GM19035 (cell line): ENCODE data around the gene SCML1.

Source experiments
- ATAC-seq: cut with Tn5 transposase; IDR thresholded peaks from one replicate; pipeline ENCODE4 v1.9.1; 2021; ENCODE audit not compliant: unreplicated experiment

SCML1 gene, protein sequence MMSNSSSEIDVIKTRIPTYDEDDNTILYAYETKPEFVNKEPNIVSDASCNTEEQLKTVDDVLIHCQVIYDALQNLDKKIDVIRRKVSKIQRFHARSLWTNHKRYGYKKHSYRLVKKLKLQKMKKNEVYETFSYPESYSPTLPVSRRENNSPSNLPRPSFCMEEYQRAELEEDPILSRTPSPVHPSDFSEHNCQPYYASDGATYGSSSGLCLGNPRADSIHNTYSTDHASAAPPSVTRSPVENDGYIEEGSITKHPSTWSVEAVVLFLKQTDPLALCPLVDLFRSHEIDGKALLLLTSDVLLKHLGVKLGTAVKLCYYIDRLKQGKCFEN

GRCh38 chrX:17736856-17737709 is at the start of gene SCML1:
Gene SCML1, plus strand, starts transcription at chrX:17737493. Its CDS starts 6,694 bp downstream, at chrX:17744187.
- peak; percentile 71 for ATAC-seq

DNA sequence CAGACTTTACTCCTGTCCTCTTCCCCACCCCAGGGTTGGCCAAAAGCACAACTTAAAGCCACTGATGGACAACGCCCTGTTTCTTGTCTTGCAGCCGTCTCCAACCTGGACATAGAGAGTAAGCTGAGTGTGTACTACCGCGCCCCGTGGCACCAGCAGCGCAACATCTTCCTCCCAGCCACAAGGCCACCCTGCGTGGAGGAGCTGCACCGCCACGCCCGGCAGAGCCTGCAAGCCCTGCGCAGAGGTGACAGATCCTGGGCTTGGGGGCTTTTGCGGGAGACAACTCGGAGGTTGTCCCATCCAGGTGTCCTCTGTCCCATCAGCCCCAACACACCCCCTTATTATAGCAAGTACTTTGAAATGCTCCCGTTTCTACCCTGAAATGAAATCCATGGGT is 49.6 kb upstream of the SCML1 start:
- no peak for ATAC-seq

- peak; percentile 65 for ATAC-seq
Observed at GRCh38 chrX:17689971-17690409, 47.3 kb upstream of the SCML1 start.

GRCh38 chrX:17692709-17693346 is 44.5 kb upstream of the SCML1 start:
- no peak for ATAC-seq

GRCh38 chrX:17697191-17697590 is 40.1 kb upstream of the SCML1 start:
- ATAC-seq, result no peak

DNA sequence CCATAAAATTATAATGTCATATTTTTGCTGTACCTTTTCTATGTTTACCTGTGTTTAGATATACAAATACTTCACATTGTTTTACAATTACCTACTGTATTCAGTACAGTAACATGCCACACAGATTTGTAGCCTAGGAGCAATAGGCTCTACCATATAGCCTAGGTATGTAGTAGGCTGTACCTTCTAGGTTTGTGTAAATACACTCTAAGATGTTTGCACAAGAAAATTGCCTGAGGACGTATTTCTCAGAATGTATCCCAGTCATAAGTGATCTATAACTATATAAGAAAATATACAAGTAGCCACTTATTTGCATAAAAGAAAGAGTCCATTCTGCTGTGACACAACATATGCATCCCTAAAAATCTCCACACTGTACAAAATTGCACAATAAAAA is 36.3 kb upstream of the SCML1 start:
- no peak for ATAC-seq

DNA sequence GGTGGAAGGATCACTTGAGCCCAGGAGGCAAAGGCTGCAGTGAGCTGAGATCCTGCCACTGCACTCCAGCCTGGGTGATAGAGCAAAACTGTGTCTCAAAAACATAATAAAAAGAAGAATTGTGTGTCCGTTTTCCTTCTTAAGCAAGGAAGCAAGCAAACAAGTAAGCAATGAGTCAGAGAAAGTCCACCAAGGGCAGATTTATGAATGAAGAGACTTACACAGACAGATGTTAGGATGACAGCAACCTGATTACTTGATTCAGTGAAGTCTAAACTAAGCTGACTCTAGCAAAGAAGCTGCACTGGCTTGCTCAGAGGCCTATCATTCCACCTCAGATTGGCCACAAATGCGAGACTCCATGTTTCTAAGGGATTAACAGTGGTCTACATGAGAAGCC is 34.1 kb upstream of the SCML1 start:
- no peak for ATAC-seq

GRCh38 chrX:17705211-17705610 is 32.1 kb upstream of the SCML1 start:
- no peak for ATAC-seq

- no peak for ATAC-seq
Observed at GRCh38 chrX:17706676-17707075, 30.6 kb upstream of the SCML1 start.

GRCh38 chrX:17707731-17708130 is 29.6 kb upstream of the SCML1 start:
- no peak for ATAC-seq

DNA sequence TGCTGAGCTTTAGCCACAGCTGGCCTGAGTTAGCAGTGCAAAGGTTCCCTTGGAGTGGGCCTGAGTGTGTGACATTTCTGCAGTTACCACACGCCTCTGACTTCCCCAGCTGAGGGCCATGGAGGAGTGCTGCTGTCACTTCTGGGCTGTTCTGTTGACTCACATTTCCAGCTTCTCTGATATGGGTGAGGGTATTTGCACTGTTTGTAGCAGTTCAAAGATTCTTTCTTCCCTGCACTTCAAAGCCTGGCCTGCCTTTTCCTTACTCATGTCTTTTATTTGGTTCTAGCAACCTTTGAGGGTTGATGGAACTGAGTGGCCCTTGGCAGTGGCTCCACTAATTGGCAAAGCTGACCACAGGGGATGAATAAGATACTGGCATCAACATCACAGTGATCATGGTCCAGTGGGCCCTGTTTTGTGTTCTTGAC is 26.4 kb upstream of the SCML1 start:
- no peak for ATAC-seq

DNA sequence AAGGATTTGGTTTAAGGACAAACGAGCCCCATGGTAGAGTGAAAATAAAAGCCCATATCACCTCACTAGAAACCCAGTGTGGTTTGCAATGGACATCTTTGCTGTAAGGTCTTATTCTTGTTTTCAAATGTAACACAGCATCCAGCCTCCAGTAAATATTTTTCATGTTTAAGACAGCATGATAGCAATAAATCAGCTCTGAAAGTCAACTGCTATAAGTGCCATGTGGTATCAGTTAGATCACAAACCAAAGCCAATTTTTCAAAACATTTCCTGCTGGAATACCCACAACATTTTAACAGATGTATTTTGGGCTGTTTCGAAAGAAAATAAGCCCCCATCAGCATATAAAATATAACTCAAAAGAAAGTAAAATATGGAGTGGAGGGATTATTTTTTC is 24.0 kb upstream of the SCML1 start:
- ATAC-seq, result no peak

- ATAC-seq, result no peak
Observed at GRCh38 chrX:17718649-17719165, 18.6 kb upstream of the SCML1 start.

DNA sequence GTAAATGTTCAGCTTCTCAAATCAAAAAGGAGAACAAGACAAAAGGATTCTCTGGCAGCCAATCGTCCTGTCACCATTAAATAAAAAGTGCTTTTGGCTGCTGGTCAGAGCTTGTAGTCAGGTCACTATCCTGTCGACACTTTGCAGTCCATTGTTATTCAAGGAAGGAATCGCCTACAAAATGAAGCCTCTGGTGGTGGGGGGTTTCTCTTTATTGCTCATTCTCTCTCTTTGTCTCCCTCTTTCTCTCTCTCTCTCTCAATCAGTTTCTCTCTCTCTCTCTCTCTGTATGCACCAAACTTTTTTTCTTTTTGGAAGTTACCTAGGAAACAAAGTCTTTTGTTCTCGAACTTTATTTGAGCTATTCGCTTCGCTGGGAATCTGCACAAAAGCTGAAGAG is 17.6 kb upstream of the SCML1 start:
- ATAC-seq, result no peak

- no peak for ATAC-seq
Observed at GRCh38 chrX:17721715-17722114, 15.6 kb upstream of the SCML1 start.

- no peak for ATAC-seq
Observed at GRCh38 chrX:17725181-17725580, 12.1 kb upstream of the SCML1 start.

DNA sequence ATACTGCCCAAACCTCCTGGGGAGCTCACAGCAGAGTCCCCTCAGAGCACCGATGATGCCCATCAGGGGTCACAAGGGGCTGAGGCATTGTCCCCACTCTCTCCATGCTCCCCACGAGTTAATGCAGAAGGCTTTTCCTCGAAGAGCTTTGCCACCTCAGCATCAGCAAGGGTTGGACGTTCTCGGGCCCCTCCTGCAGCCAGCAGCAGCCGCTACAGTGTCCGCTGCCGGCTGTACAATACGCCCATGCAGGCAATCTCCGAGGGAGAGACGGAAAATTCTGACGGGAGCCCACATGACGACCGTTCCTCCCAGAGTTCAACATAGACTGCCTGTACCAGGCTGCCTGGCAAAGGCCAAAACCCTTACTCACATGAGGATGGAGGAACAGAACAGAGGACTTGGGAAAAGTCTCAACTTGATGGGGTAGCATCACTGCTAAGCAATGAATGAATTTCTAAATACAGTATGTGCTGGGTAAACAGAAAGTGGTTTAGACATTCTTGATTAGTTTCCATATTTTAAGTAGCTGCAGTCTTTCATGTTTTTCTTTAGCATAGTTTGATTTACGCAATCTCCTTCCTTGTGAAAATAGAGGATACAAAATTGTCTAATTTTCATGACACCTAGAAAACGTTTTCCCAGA is 5.0 kb upstream of the SCML1 start:
- ATAC-seq, result no peak

DNA sequence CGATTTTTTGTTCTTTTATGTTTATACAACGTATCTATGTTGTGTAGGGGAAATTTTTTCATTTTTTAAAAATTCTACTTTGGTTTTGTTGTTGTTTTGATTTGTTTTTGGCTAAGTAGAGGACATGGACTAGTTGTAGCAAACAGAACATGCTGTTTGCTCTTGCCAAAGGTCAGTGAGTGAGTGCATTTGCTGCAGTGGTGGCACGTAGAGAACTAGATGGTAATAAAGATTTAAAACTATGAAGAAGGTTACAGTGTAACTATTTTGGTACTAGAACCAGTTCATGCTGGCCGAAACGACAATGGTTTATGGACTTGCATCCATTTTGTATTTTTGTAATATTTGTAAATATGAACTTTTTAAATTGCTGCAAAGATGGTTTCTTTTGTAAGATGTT is 1.9 kb upstream of the SCML1 start:
- no peak for ATAC-seq

GRCh38 chrX:17736478-17736855 is 826 bp upstream of the SCML1 start:
- no peak for ATAC-seq

DNA sequence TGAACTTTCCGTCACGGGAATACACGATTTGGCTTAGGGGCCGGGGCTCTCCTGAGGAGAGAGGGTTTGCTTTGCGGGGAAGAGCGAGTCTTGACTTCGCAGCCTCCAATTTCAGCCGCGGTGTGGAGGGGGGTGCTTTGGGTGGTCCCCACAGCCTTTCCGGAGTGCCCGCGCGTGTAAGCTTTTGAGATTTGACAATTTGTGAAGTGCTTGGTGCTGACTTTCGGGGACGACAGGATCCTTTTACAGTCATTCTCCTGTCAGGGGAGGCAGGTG is 355 bp downstream of the SCML1 start:
- ATAC-seq, result peak; percentile 13

DNA sequence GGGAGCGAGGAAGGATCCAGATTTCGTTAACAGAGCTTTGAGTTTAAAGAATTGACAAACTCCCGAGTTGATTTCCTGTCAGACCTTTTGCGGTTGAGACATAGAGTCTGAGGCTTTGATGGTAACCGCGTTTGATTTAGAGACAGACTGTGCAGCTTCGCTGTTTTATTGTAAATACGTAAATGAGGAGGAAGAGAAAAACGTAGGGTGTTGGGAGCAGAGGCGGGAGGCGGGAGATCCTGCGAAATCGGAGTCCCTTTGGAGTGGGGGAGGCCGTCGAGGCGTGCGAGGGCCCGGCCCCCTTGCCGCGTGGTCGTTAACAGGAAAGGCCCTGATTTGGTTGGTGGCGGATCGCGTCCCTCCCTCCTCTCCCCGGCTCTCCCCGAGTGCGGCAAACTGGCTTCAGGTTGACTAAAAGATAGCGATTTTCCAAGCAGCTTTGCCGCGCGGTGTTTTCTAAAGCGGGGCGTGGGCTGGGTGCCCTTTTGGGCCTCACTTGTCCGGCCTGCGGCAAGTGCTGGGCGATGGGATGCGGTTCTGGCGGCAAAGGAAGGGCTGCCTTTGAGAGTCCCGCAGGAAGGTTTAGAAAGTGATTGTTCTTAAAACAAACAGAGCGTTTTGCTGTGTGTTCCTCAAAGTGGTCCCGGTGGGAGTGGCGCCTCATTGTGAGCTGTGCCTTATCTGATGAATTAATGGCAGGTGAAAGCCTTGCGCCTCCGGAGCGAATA is 857 bp downstream of the SCML1 start:
- ATAC-seq, result no peak
